ENCODE measurements around the gene SLC13A2.

Gene SLC13A2

GRCh38 chr17:28493460-28493859 is 20.0 kb downstream of the SLC13A2 start:
- no peak for DNase-seq

GRCh38 chr17:28494445-28495188 is 21.2 kb downstream of the SLC13A2 start:
- peak; percentile 87 for DNase-seq

DNA sequence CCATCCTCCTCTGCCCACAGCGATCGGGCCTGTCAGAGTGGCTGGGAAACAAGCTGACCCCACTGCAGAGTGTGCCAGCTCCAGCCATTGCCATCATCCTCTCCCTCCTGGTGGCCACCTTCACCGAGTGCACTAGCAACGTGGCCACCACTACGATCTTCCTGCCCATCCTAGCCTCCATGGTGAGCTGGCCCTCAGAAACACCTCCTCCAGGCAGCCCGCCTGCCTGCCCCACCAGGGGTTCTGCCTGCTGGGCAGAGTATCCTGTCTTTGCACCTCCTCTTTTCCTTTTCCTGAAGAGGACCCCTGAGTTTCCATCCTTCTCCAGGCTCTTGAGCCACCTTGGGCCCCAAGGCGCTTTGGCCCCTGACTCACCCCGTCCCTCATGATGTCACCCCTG is 22.2 kb downstream of the SLC13A2 start:
- DNase-seq, result no peak

DNA sequence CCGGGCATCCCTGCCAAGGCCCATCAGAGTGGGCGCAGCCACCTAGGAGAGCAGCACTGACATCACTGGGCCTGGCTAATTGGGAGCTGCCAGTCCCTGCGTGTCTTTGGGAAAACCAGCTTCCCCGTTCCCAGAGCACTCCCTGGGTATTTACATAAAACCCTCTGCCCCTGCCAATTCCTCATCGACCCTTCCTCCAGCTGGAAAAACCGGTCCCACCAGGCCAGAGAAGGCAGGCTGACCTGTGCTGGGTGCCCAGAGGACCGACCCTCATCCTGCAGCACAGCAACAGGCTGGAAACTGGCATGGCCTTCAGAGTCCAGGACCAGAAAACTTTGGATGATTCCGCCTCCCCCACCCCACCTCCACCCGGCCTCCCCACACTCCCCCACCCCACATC is 24.5 kb downstream of the SLC13A2 start:
- no peak for DNase-seq

GRCh38 chr17:28498652-28499363 is 25.4 kb downstream of the SLC13A2 start:
- DNase-seq, result no peak

DNA sequence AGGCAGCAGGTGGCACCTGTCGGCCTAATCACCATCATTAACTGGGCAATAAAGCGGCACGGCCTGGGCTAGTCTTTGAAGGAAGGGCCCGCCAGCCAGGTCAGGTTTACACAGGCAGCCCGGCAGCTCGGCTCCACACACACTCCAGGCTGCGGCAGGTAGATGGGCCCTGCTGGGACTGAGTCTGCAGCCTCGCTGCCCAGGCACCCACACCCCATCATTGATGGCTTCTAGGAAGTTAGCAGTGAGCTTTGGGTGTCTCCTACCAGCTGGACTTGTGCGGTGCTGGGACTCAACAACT is 25.9 kb downstream of the SLC13A2 start:
- DNase-seq, result no peak

- DNase-seq, result no peak
Measured at GRCh38 chr17:28499684-28500357, 26.4 kb downstream of the SLC13A2 start.

DNA sequence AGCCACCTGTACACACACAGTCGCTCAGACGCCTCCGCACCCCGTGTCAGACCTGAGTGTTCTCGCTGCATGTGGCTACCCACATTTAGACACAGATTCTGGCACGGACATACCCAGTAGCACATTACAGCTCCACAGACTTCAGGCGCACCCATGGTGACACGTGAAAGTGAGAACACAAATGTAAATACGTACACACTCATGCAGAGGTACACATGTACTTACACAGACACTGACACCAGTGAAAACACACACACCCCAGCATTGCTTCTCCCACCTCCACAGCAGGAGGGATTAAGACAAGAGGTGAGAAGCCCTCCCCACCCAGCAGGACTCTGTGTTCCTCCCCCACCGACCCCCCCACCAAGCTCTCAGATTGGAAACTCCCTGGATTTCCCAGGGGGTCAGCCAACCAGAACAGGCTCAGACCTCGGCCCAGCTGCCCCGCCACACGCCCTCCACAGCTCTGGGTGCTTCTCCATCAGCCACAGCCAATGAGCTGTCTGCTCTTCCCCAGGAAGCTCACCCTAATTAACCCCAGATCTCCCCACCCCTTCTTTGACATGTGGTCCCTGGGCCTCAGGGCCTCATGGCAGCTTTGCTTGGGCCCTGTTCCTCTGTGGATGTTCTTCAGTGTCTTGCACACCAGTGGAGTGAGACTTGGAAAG is 27.4 kb downstream of the SLC13A2 start:
- DNase-seq, result no peak

- DNase-seq, result no peak
Measured at GRCh38 chr17:28501421-28502284, 28.2 kb downstream of the SLC13A2 start.

- DNase-seq, result no peak
Measured at GRCh38 chr17:28503420-28503819, 30.0 kb downstream of the SLC13A2 start.

- no peak for DNase-seq
Measured at GRCh38 chr17:28505986-28506665, 32.7 kb downstream of the SLC13A2 start, which contains the start of gene FOXN1. Gene FOXN1, plus strand, starts transcription at chr17:28506348. Its CDS starts 17,622 bp downstream, at chr17:28523970.

DNA sequence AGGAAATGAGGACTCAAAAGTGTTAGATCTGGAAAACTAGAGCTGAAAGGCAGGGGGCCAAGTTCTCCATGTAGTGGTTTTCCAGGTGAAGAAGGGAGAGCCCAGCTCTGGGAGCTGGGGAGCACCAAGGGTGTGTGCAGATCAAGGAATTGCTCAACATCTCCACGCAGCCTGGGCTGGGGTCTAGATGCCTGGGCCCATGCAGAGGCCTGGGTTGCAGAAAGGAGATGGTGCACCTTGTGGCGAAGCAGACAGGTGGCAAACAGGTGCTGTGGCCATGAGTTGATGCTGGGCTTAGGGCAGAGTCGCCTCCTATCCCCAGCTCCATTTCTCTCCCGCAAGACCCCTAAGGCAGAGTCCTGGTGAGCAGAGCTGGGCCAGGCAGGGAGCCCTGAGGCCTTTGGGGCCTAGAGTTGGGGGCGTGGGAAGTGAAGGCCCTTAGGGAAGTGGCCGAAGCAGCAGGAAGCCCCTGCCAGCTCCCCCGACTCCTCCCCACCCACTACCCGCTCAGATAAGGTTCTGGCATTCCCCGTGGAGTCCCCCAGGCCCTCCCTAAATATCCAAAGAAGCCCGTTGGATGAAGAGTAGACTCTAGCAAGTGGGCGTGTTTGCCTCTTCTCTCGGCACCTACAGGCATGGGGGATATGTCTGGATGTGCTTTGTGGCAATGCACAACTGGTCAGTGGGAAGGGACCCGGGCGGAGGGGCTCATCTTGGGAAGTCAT is 33.5 kb downstream of the SLC13A2 start:
- no peak for DNase-seq

DNA sequence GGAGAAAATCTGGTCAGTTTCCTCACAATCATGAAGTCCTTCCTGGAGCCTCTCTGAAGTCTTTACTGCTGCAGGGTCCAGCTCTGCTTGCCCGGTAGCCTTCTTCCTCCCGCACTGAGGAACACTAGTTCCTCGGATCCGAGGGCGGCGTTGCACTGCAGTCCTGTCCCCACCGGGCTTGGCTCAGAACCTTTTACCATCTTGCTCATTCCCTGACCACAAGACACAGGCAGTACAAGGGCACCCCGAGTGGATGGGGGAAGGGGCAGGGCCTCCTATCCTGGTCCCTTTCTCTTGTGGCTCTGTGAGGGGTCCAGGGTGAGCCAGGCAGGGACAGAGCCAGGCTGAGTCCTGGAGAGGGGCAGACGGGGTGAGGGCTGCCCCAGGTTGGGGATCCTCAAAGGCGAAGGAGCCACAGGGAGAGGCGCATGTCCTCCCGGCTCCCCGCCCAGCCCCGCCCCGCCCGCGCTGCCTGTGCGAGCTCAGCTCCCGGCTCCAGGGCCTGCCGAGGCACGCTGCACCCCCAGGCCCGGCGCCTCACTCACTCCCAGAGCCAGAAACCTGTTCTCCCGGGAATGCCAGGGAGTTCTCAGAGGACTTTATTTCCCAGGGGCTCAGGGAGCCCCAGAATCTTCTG is 34.2 kb downstream of the SLC13A2 start:
- DNase-seq, result no peak

GRCh38 chr17:28508211-28508724 is 34.8 kb downstream of the SLC13A2 start:
- DNase-seq, result no peak

DNA sequence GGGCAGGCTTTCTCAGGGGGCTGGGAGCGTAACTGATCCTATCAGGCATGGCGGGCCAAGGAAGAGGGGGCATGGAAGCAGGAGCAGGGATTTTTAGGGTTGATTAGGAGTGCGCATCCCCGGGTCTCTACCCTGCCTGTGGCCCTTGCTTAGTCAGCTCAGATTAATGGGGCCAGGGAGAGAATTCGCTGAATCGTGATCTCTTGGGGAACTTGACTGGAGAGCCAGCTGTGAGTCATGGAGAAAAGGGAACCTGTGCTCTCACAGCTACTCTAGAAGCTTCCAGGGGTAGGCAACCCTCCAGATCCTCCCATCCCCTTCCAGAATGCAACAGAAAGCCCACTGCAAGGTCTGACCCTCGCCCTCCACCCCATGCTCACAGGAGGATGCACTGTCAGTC is 36.3 kb downstream of the SLC13A2 start:
- no peak for DNase-seq

DNA sequence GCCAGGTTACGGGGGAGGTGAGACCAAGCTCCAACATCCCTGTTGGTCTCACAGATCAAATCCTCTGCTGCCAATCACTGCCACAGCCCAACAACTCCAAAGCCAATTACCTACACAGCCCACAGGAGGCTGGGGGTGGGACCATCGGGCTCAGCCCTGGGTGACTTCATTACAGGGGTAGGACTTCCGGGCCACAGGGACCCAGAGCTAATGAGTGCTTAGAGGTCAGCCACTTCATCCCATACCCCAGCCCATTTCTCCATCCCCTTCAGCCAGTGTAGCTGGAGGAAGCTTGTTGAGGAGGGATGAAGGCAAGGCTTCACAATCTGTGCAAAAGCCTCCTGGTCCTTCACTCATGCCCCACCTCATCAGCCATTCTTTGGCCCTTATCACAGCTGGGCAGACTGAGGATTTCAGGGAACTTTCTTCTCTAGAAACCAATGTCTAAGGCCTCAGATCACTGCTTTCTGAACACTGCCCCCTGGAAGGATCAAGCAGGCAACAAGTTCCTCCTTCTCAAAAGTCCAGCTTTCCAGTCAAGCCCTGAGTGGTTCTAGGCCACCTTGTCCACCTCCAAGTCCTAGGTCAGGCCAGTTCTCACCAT is 38.5 kb downstream of the SLC13A2 start:
- DNase-seq, result no peak

- no peak for DNase-seq
Measured at GRCh38 chr17:28513476-28513875, 40.0 kb downstream of the SLC13A2 start.

DNA sequence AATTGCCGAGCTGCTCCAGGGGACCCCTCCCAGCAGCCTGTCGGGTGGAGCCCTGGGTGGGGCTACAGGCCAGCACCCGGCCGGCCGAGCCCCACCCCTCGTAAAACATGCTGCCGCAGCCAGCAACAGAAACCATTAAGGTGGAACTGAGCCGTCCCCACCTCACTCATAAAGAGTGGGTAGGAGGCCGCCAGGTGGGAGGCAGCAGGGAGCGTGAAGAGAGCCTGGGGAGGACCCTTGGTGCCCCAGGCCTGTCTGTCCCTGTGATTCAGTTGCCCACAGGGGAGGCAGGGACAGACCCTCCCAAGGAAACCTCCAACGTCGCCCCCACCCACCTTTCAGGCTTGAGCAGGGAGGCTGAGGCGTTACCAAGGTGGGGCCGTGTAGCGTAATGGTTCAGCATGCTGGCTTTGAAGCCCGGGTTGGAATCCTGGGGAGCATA is 41.1 kb downstream of the SLC13A2 start:
- DNase-seq, result no peak

DNA sequence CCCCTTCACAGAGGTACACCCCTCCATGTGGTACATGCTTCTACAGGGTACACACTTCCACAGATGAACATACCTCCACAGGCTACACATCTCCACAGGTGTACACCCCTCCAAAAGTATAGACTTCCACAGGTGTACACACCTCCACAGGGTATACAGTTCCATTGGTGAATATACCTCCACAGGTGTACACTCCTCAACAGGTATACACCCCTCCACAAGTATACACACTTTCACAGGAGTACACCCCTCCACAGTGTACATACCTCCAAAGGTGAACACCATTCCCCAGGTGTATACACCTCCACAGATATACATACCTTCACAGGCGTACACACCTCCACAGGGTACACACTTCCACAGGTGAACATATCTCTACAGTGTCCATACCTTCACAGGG is 42.1 kb downstream of the SLC13A2 start:
- DNase-seq, result no peak

- no peak for DNase-seq
Measured at GRCh38 chr17:28518132-28518531, 44.7 kb downstream of the SLC13A2 start.

Measured in activated CD4-positive, alpha-beta T cell treated with anti-CD3 and anti-CD28 coated beads for 48 hours (primary cell).